Measurements from ENCODE around the gene POT1.

The POT1 gene

DNA sequence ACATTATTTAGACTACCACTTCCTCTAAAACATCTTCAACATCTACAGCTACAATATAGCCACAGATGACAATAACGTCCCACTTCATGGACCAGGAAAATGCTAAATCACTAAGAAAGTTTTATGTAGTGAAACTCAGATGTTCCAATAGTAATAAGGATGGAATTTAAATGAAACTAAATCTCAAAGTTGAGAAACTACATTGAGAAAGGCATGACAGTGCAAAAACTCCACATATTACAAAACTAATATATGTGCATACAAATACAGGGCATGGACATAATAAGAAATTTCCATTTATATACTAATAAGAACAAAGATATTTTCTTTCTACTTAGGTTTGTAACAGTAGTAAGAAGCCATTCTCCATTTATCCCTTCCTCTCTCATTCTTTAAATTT, 31.1 kb downstream of the POT1 start:
- no peaks in the 10 kb centered on the region for H3K27me3 ChIP-seq (ENCODE audit: insufficient read depth, low read length)
- H3K9me3 ChIP-seq (ENCODE audit: low read length) = peaks cover 9% of the 10 kb centered on the region
- H3K36me3 ChIP-seq (ENCODE audit: insufficient read depth, low read length) = peaks cover 2% of the 10 kb centered on the region
- no peaks in the 10 kb centered on the region for H3K4me1 ChIP-seq (ENCODE audit: insufficient read depth, low read length)
- no peak overlapping the region for H2AFZ ChIP-seq (ENCODE audit: low read depth, low read length)
- H3K4me3 ChIP-seq (ENCODE audit: low read length) = no peak overlapping the region

DNA sequence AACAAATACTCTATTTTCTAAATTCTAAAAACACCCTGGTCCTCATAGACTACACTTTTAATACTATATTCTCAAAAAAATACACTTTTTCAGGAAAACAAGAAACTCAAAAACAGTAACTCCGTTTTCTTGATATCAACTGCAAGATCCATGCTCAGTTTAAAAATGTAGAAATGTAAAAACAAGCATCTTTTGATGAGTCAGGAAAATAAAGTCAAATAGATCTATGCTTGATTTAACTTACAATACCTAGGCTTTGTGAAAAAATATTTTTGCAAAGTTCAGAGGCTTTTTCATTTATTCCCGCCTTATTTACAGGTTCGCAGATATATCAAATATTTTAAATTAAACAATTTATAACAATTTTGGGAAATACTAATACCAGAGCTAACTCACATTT, 33.6 kb downstream of the POT1 start:
- Histone ChIP-seq H3K4me3 (ENCODE audit: low read length) (no peak overlapping the region), H2AFZ (ENCODE audit: low read depth, low read length) (no peak overlapping the region), H3K36me3 (ENCODE audit: insufficient read depth, low read length) (peaks cover 11% of the 10 kb centered on the region), H3K4me1 (ENCODE audit: insufficient read depth, low read length) (no peaks in the 10 kb centered on the region), H3K27me3 (ENCODE audit: insufficient read depth, low read length) (no peaks in the 10 kb centered on the region), H3K9me3 (ENCODE audit: low read length) (peaks cover 6% of the 10 kb centered on the region)

DNA sequence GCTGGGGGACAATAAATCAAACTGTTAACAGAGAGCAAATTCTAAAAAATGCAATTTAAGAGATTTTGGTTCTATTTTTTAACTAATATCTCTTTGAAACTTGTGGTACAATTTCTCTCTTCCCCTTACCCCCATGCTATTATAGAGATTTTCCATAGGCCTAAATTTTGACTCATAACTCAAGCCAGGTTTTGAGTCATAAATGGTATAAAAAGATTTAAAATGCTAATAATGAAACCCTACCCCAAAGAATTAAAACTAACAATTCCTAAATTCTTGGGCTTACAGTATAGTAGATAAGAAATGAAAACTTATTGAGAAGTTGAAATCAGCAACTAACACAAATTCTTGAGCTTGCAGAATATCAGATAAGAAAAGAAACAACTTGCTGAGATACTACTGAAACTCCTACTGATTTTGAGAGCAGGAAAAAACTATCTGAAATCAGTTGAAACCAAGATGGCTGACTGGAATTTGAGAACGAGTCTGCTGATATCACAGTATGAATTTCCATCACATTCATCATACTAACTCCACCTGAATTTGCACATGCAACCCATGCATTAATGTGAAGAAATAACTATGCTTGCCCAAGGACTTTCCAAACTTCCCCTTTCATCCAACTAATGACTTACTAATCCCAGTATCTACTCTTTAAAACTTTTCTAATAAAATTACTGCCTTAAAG, 36.3 kb downstream of the POT1 start:
- peaks cover 27% of the 10 kb centered on the region for H3K36me3 ChIP-seq (ENCODE audit: insufficient read depth, low read length)
- H3K9me3 ChIP-seq (ENCODE audit: low read length) = peaks cover 3% of the 10 kb centered on the region
- H3K27me3 ChIP-seq (ENCODE audit: insufficient read depth, low read length) = no peaks in the 10 kb centered on the region
- no peak overlapping the region for H2AFZ ChIP-seq (ENCODE audit: low read depth, low read length)
- no peak overlapping the region for H3K4me3 ChIP-seq (ENCODE audit: low read length)
- no peaks in the 10 kb centered on the region for H3K4me1 ChIP-seq (ENCODE audit: insufficient read depth, low read length)

DNA sequence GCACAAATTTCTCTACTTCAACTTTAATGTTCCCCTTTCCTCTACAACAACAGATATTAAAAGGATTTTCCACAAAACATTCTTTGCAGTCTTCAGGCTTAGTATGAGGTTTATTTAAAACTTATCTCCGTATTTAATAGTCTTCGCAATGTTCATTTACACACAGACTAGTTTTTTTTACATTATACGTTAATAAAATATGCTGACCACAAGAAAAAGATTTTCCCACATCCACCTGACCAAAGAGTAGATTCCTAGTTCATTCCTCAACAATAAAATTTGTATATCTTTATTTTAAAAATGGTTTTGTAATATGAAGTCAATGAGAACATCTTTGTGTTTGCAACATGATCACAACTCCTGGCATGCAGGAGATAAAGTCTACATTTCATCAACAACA, 42.4 kb downstream of the POT1 start:
- H3K9me3 ChIP-seq (ENCODE audit: low read length) = peaks cover 3% of the 10 kb centered on the region
- no peaks in the 10 kb centered on the region for H3K27me3 ChIP-seq (ENCODE audit: insufficient read depth, low read length)
- no peaks in the 10 kb centered on the region for H3K4me1 ChIP-seq (ENCODE audit: insufficient read depth, low read length)
- no peak overlapping the region for H3K4me3 ChIP-seq (ENCODE audit: low read length)
- H3K36me3 ChIP-seq (ENCODE audit: insufficient read depth, low read length) = peaks cover 27% of the 10 kb centered on the region
- no peak overlapping the region for H2AFZ ChIP-seq (ENCODE audit: low read depth, low read length)

- no peaks in the 10 kb centered on the region for H3K27me3 ChIP-seq (ENCODE audit: insufficient read depth, low read length)
- no peak overlapping the region for H2AFZ ChIP-seq (ENCODE audit: low read depth, low read length)
- no peak overlapping the region for H3K4me3 ChIP-seq (ENCODE audit: low read length)
- no peaks in the 10 kb centered on the region for H3K4me1 ChIP-seq (ENCODE audit: insufficient read depth, low read length)
- H3K9me3 ChIP-seq (ENCODE audit: low read length) = no peaks in the 10 kb centered on the region
- no peaks in the 10 kb centered on the region for H3K36me3 ChIP-seq (ENCODE audit: insufficient read depth, low read length)
These were observed 47.6 kb downstream of the POT1 start for GRCh38 chr7:124881981-124882380.

GRCh38 chr7:124879771-124880170, 49.9 kb downstream of the POT1 start:
- Histone ChIP-seq H3K36me3 (ENCODE audit: insufficient read depth, low read length) (no peaks in the 10 kb centered on the region), H3K4me1 (ENCODE audit: insufficient read depth, low read length) (no peaks in the 10 kb centered on the region), H3K9me3 (ENCODE audit: low read length) (no peaks in the 10 kb centered on the region), H3K4me3 (ENCODE audit: low read length) (no peak overlapping the region), H3K27me3 (ENCODE audit: insufficient read depth, low read length) (no peaks in the 10 kb centered on the region), H2AFZ (ENCODE audit: low read depth, low read length) (no peak overlapping the region)

- H2AFZ ChIP-seq (ENCODE audit: low read depth, low read length) = no peak overlapping the region
- no peaks in the 10 kb centered on the region for H3K9me3 ChIP-seq (ENCODE audit: low read length)
- H3K4me3 ChIP-seq (ENCODE audit: low read length) = no peak overlapping the region
- H3K27me3 ChIP-seq (ENCODE audit: insufficient read depth, low read length) = no peaks in the 10 kb centered on the region
- no peaks in the 10 kb centered on the region for H3K4me1 ChIP-seq (ENCODE audit: insufficient read depth, low read length)
- no peaks in the 10 kb centered on the region for H3K36me3 ChIP-seq (ENCODE audit: insufficient read depth, low read length)
These were observed 50.5 kb downstream of the POT1 start for GRCh38 chr7:124879103-124879502.

DNA sequence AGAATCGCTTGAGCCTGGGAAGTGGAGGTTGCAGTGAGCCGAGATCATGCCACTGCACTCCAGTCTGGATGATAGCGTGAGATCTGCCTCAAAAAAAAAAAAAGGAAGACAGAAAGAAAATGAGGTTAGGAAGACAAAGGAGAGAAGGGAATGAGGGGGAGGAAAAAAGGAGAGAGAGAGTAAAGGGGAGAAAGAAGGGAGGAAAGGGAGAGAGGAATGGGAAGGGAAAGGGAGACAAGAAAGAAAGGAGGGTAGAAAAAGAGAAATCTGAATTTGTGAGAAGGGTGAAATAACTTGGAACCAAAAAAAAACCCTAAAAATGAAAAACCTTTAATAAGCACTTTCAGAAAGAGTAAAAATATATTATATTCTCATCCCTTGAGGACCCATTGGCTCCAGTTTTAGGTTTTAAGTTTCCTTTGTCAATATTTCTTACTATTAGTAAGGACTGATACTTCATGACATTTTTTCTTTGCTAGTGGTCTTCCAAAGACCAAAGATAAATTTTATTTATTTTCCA, 54.9 kb downstream of the POT1 start:
- no peak overlapping the region for H3K4me3 ChIP-seq (ENCODE audit: low read length)
- no peaks in the 10 kb centered on the region for H3K4me1 ChIP-seq (ENCODE audit: insufficient read depth, low read length)
- no peaks in the 10 kb centered on the region for H3K36me3 ChIP-seq (ENCODE audit: insufficient read depth, low read length)
- H2AFZ ChIP-seq (ENCODE audit: low read depth, low read length) = no peak overlapping the region
- H3K9me3 ChIP-seq (ENCODE audit: low read length) = no peaks in the 10 kb centered on the region
- H3K27me3 ChIP-seq (ENCODE audit: insufficient read depth, low read length) = no peaks in the 10 kb centered on the region

- Histone ChIP-seq H3K36me3 (ENCODE audit: insufficient read depth, low read length) (peaks cover 7% of the 10 kb centered on the region), H3K4me3 (ENCODE audit: low read length) (no peak overlapping the region), H3K4me1 (ENCODE audit: insufficient read depth, low read length) (no peaks in the 10 kb centered on the region), H3K9me3 (ENCODE audit: low read length) (no peaks in the 10 kb centered on the region), H2AFZ (ENCODE audit: low read depth, low read length) (no peak overlapping the region), H3K27me3 (ENCODE audit: insufficient read depth, low read length) (no peaks in the 10 kb centered on the region)
These were observed 71.9 kb downstream of the POT1 start for GRCh38 chr7:124857672-124858235.

DNA sequence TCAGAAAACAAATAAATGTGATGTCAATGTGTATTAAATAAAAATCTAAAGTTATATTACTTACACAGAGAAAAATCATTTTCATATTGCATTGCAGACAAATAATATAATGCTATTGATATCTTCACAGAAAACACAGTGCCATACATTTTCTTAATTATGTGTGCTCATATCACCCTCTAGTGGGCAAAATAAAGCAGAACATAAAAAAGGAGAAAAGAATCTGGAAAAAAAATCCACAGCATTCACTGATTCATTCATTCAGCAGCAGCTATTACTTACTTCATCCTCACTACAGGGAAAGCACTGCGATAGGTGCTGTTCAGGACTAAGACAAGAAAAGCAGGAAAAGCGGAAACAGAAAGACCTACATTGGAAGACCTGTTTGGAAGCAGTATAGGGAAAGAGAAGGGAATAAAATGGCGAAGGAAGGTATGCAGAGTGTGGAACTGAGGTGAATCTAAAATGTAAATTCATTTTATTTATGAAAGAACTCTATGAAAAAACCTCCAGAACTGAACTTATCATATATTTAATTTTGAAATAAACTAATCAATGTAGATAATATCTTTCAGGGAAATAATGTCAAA, 73.2 kb downstream of the POT1 start:
- H3K27me3 ChIP-seq (ENCODE audit: insufficient read depth, low read length) = no peaks in the 10 kb centered on the region
- H3K4me1 ChIP-seq (ENCODE audit: insufficient read depth, low read length) = no peaks in the 10 kb centered on the region
- H3K9me3 ChIP-seq (ENCODE audit: low read length) = no peaks in the 10 kb centered on the region
- H3K36me3 ChIP-seq (ENCODE audit: insufficient read depth, low read length) = peaks cover 15% of the 10 kb centered on the region
- no peak overlapping the region for H2AFZ ChIP-seq (ENCODE audit: low read depth, low read length)
- no peak overlapping the region for H3K4me3 ChIP-seq (ENCODE audit: low read length)

- Histone ChIP-seq H3K9me3 (ENCODE audit: low read length) (no peaks in the 10 kb centered on the region), H3K27me3 (ENCODE audit: insufficient read depth, low read length) (no peaks in the 10 kb centered on the region), H3K36me3 (ENCODE audit: insufficient read depth, low read length) (peaks cover 29% of the 10 kb centered on the region), H3K4me1 (ENCODE audit: insufficient read depth, low read length) (no peaks in the 10 kb centered on the region), H2AFZ (ENCODE audit: low read depth, low read length) (no peak overlapping the region), H3K4me3 (ENCODE audit: low read length) (no peak overlapping the region)
These were observed 86.3 kb downstream of the POT1 start for GRCh38 chr7:124843336-124843735.

DNA sequence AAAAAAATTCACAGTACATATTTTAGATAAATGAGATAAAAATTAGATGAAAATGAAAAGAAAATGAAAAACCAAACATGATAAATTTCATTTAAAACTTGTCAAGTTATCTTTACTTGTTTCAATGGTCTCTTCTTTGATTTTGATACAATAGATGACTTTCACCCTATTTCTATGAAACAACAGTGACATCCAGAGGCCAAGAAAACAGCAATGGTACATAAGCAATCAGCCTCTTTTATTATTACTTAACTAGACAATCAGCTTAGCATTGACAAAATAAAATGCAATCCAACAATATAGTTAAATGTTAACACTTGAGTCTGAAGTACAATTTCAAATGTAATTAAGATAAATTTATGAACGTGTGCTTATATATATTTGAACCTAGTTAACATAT, 89.2 kb downstream of the POT1 start:
- Histone ChIP-seq H3K4me1 (ENCODE audit: insufficient read depth, low read length) (no peaks in the 10 kb centered on the region), H3K27me3 (ENCODE audit: insufficient read depth, low read length) (no peaks in the 10 kb centered on the region), H3K4me3 (ENCODE audit: low read length) (no peak overlapping the region), H2AFZ (ENCODE audit: low read depth, low read length) (no peak overlapping the region), H3K9me3 (ENCODE audit: low read length) (no peaks in the 10 kb centered on the region), H3K36me3 (ENCODE audit: insufficient read depth, low read length) (peaks cover 4% of the 10 kb centered on the region)

DNA sequence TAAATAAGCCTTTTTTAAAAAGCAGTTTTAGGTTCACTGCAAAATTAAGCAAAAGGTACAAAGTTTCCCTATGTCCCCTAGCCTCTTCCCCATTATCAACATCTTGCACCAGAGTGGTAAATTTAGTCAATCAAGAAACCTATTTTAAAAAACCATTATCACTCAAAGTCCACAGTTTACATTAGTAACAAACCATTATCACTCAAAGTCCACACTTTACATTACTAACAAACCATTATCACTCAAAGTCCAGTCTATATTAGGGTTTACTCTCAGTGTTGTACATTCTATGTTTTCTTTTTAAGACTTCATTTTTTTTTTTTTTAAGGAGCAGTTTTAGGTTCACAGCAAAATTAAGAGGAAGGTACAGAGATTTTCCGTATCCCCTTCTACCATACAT, 89.9 kb downstream of the POT1 start:
- no peak overlapping the region for H3K4me3 ChIP-seq (ENCODE audit: low read length)
- no peak overlapping the region for H2AFZ ChIP-seq (ENCODE audit: low read depth, low read length)
- no peaks in the 10 kb centered on the region for H3K27me3 ChIP-seq (ENCODE audit: insufficient read depth, low read length)
- H3K36me3 ChIP-seq (ENCODE audit: insufficient read depth, low read length) = peaks cover 7% of the 10 kb centered on the region
- H3K4me1 ChIP-seq (ENCODE audit: insufficient read depth, low read length) = no peaks in the 10 kb centered on the region
- peaks cover 3% of the 10 kb centered on the region for H3K9me3 ChIP-seq (ENCODE audit: low read length)
